Right renal pelvis (tissue), 4 donors: ENCODE measurements around the gene CLCN4. TPM values are rescaled to one million over a fixed set of nuclear protein-coding genes. Genes with fewer than 3 reads are reported as not detected.

Source experiments
- polyA plus RNA-seq, 4 donors: library from polyadenylated mRNA; unstranded; fragments of 120-200 nt; gene quantifications; one replicate each; pipeline ENCODE4 v1.2.1, GENCODE V29; 2013; ENCODE audit not compliant: insufficient read length in 4 of 4

CLCN4 gene
- polyA plus RNA-seq, 4 donors = 4.5 to 6.3 (median 5.1) TPM

Other genes with a start within 250 kb of the CLCN4 start
- under 1 TPM in 1 of 4 donors, not detected in 3; 0.09 TPM for gene CLDN34, start 189.6 kb upstream of the CLCN4 start, polyA plus RNA-seq